SIG-M5 (cell line): ENCODE results near the gene DCLRE1B.

Source experiments
- DNase-seq: peaks from one replicate; lab custom pipeline; 2025; lab: John Stamatoyannopoulos, UW

The DCLRE1B gene

DNA sequence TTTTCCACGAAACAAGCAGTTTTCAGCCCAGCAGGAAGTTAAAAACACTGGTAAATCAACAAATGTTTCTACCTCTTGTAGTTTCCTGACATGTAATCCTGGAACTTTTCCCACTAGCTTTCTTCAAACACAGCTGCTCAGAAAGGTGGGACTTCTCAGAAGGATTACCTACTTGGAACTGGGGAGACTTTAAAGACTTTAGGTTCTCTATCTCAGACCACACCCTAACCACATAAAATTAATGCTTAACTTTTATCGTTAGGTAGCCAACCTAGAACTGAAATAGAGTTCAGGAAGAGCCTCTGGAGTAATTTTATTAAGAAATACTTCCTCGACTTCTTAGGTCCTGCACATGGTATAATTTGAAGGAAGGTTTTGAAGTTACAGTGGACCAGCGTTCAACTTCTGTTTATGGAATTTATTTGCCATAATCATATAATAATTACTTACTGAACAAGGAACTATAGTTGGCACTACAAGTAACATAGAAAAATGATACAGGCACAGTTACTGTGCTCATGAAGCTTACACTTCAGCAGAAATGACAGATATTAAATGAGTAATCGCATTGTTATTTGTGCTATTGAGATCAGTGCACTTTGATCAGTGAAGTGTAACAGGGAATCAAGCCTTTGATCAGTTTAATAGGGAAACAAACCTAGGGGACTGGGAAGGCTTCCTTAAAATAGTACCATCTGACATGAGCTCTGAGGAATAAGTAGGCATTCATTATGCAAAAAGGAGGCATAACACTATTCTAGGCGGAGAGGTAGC is 17.5 kb upstream of the DCLRE1B start, which contains the start of gene BCL2L15:
Gene BCL2L15, minus strand, starts transcription at position 180 of the 774 bp plus-strand sequence. CDS start 206 bp downstream, outside the sequence.
- no peak for DNase-seq

- no peak for DNase-seq
These were observed 14.3 kb upstream of the DCLRE1B start for GRCh38 chr1:113890816-113891215.

DNA sequence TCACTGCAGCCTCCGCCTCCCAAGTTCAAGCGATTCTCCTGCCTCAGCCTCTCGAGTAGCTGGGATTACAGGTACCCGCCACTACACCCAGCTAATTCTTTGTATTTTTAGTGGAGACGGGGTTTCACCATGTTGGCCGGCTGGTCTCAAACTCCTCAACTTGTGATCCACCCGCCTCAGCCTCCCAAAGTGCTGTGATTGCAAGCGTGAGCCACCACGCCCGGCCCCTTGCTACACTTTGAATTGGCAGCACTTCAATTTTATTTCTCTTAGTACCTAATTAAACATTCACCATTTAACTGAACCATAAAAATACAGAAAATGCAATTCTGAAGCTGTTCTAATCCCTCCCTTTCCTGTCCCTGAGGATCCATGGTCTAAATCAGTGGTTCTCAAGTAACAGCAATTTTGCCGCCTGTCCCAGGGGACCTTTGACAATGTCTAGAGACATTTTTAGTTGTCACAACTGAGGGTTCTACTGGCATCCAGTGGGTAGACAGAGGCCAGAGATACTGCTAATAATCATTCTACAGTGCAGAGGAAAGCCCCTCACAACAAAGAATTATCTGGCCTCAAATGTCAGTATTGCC is 13.4 kb upstream of the DCLRE1B start:
- DNase-seq: no peak

DNA sequence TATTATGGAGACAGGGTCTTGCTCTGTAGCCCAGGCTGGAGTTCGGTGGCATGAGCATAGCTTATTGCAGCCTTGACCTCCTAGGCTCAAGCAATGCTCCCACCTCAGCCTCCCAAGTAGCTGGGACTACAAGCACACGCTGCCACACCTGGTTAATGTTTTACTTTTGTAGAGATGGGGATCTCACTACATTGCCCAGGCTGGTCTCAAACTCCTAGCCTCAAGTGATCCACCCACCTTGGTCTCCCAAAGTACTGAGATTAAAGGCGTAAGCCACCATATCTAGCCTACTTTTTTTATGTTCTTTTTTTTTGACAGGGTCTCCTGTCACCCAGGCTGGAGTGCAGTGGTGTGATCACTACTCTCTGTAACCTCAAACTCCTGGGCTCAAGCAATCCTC is 11.9 kb upstream of the DCLRE1B start:
- no peak for DNase-seq

DNA sequence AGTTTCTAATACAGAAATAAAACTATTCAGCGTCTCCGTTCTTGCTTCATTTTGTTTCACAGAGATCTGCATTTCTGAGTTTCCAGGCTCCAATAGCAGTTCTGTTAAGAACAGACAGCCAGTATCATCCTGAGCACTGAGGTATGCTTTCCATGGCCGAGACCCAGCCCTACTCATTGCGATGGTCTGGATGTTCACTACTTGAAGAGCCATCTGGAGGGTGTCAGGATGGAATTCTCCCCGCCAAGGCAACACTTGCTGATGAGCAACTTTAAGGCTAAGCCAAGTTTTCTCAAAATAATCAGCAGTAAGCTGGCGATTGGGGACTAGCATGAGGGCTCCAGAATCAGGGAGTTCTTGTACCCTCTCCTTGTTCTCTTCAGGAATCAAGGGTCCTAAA is 10.0 kb upstream of the DCLRE1B start:
- no peak for DNase-seq

DNA sequence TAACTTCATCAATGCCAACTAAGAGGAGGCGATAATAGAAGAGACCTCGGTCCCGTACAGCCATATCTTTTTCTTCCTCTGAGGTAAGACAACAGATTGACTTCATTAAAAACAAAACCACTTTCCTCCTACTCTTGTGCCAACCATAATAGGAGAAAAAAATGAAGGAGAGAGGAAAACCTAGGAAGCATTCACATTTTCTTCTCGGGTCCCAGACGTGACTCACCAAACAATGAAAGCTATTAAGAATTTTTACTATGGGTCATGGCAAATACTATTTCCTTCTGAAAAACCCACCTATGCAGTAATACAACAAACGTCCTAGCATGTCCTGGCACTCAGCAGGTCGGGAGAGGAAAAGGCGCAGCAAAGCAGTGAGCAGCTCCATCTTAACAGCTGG is 9.2 kb upstream of the DCLRE1B start:
- DNase-seq: no peak

GRCh38 chr1:113898241-113898814 is 6.8 kb upstream of the DCLRE1B start:
- no peak for DNase-seq

GRCh38 chr1:113899111-113899510 is 6.0 kb upstream of the DCLRE1B start:
- DNase-seq: no peak

DNA sequence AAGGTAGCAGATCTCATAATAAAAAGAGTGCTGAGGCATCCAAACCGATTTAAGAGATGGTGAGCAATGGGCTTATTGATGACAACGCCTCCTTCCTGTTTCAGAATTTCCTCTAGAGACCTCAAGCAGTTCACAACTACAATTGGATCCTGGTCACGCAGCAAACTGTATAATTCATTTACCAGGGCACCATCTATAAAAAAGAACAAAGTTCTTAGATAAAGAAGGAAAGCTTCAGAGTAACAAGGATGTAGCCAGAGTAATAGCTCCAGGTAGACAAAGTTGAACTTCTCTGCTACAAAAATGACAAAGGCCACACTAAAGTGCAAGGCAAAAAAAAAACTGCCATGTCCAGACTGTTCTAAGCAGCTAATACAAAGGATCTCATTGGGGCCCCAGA is 3.9 kb upstream of the DCLRE1B start:
- no peak for DNase-seq

- DNase-seq: no peak
These were observed 1.4 kb upstream of the DCLRE1B start for GRCh38 chr1:113903501-113904292.

DNA sequence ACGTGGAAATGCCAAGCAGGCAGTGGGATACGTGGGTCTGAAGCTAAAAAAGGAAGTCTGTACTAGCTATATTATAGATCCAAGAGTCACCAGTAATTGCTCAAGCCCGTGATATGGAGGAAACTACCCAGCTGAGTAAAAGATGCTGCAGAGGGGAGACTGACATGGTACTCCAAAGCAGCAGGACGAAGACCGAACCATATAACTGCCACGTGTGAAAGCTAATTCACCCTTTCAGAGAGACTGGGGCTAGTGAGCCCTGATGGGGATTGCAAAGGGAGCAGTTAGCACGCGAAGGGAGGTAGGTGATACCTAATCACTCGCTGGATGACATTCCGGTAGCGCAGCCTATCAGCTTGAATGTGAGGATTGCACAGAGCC is 843 bp upstream of the DCLRE1B start:
- DNase-seq: no peak

- no peak for DNase-seq
These were observed 322 bp downstream of the DCLRE1B start for GRCh38 chr1:113905435-113905861.

- DNase-seq: no peak
These were observed 7.6 kb downstream of the DCLRE1B start for GRCh38 chr1:113912594-113913311.

GRCh38 chr1:113913312-113913668 is 8.2 kb downstream of the DCLRE1B start:
- DNase-seq: no peak

DNA sequence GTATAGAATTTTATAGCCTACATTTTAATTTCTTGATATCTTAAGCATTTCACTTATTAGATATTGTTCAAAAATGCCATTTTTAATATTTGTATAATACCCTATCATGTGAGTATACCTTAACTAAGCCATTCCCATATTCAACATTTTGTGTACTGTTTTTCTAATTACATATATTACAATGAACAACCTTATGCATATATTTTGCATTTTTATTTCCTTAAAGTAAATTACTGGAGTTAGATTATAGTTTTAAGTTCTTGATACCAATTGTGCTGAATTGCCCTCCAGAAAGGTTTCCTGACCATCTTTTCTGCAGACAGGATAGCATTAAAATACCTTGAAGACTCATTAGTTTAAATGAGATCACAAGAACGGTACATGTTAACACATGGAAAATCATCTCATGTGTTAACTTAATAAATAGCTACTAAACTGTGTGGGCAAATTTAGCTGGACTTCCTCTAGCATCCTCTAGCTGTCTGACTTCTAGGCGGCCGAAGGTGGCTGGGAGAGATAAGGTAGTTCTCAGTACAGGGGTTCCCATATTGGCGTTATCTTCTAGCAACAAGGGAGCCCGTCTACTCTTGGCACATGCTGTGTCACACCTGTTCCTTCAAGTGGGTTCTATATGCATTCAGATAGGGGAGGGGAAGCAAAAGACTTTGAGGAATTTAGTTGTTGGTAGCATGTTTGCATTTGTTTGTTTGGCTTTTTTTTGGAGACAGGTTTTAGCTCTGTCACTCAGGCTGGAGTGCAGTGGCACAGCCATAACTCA is 8.9 kb downstream of the DCLRE1B start:
- DNase-seq: no peak

DNA sequence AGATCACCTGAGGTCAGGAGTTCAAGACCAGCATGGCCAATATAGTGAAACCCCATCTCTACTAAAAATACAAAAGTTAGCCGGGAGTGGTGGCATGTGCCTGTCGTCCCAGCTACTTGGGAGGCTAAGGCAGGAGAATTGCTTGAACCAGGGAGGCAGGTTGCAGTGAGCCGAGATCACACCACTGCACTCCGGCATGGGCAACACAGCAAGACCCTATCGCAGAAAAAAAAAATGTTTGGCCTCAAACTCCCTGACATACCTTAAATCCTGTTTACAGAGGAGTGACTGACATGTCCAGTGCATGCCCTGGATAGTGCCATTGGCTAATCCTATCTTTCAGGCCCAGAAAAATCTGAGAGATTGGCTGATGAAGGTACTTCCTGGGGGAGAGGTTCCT is 11.8 kb downstream of the DCLRE1B start:
- DNase-seq: no peak

DNA sequence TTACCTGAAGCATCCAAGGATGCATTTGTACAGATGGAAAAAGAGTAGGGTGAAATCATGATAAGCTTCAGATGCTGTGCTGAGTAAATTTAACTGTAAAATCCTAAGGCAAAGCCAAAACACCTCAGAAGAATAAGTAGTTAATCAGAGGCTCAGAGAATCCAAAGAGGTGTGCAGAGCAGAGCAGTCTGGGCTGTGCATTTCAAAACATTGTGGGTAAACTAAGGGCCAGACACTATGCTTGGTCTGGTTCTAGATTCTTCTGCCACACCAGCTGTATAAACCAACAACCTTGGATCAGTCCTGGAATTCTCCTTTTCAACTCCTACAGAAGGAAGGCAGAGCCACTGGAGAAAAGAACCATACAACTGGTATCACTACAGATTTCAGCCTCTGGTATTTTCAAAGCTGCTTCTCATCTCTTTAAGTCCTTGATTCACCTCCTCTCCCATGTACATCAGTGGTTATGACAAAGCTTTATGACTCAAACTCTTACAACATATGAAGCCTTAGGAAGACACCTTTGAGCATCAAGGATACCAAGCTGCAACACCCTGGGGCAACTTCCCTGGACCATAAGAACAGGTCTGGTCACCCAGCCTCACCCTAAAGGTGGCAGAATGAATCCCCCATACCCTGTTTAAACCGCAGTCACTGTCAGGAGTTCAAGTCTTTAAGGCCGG is 12.4 kb downstream of the DCLRE1B start:
- no peak for DNase-seq

- DNase-seq: no peak
These were observed 13.1 kb downstream of the DCLRE1B start for GRCh38 chr1:113918243-113918642.

DNA sequence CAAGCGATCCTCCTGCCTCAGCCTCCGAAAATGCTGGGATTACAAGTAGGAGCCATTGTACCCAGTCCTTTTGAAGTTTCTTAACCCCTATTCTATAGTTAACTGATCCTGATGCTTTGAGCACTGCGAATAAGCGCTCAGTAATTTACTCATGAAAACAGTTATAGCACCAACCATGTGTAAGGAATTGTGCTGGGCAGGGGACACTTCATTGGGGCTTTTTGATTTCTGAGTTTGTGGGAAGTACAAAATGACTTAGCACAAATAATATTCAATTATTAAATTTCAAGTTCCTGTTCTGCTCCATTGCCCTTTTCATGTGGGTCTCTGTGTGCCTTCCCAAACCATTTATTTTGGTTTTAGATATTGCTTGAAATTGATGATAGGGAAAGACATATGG is 17.8 kb downstream of the DCLRE1B start:
- no peak for DNase-seq

DNA sequence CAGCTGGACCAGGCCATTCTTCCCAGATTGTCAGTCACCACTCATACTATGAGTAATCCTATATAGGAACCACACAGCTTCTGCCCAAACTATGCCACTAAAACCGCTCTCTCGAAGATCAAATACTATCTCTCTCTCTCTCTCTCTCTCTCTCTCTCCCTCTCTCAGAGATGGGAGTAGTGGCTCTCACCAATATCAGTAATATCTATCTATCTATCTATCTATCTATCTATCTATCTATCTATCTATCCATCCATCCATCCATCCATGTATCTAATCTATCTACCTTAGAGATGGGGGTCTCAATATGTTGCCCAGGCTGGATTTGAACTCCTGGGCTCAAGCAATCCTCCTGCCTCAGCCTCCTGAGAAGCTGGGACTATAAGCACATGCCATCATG is 19.3 kb downstream of the DCLRE1B start:
- DNase-seq: no peak
